Measurements from ENCODE around the gene CELSR1. TPM values are rescaled to one million over a fixed set of nuclear protein-coding genes. Genes with fewer than 3 reads are reported as not detected.

Gene CELSR1
- total RNA-seq, 2 experiments from 2014 or later, result 1.0 to 1.1 TPM

- peaks cover 23% of the 10 kb centered on the region for H3K36me3 ChIP-seq (ENCODE audit: insufficient read depth, low read length)
- H3K27me3 ChIP-seq (ENCODE audit: control insufficient read depth in 1 of 2, insufficient read depth in 2 of 2, low read length in 2 of 2), result no peaks in the 10 kb centered on the region
- Mint-ChIP-seq H3K4me1 (ENCODE audit: low read depth) (peaks cover 4% of the 10 kb centered on the region), H3K4me3 (no peak overlapping the region), H3K36me3 (ENCODE audit: low read depth) (peaks cover 19% of the 10 kb centered on the region), H3K9me3 (no peaks in the 10 kb centered on the region), H3K27ac (no peak overlapping the region), H3K27me3 (no peaks in the 10 kb centered on the region)
- DNase-seq (no peak), ATAC-seq (ENCODE audit: poor library complexity) (no peak)
- TF ChIP-seq CTCF (IDR thresholded peaks at IDR 0.05), result no peak
- ChIA-PET POLR2A (no interaction called here), CTCF (no interaction called here)
- no peak overlapping the region for H3K27ac ChIP-seq (ENCODE audit: low read depth in 1 of 2, low read length in 2 of 2)
- H3K4me3 ChIP-seq (ENCODE audit: low read length), result no peak overlapping the region
- peaks cover 6 to 17% of the 10 kb centered on the region in 2 experiments for H3K9me3 ChIP-seq (ENCODE audit: control insufficient read depth in 1 of 2, insufficient read depth in 1 of 2, low read length in 2 of 2)
- peaks cover 3% of the 10 kb centered on the region for H3K4me1 ChIP-seq (ENCODE audit: insufficient read depth, low read length)
- intact Hi-C loops (cut with DNase I, micrococcal nuclease), result no loop called here
Measured at GRCh38 chr22:46359362-46359761, 178.1 kb downstream of the CELSR1 start.

GRCh38 chr22:46358766-46359165 is 178.7 kb downstream of the CELSR1 start:
- DNase-seq, result no peak
- ATAC-seq (ENCODE audit: poor library complexity), result no peak
- H3K27me3 Mint-ChIP-seq, result no peaks in the 10 kb centered on the region
- no peak overlapping the region for H3K4me3 ChIP-seq (ENCODE audit: low read length)
- ChIA-PET CTCF (no interaction called here), POLR2A (no interaction called here)
- H3K27me3 ChIP-seq (ENCODE audit: control insufficient read depth in 1 of 2, insufficient read depth in 2 of 2, low read length in 2 of 2), result no peaks in the 10 kb centered on the region
- peaks cover 6 to 17% of the 10 kb centered on the region in 2 experiments for H3K9me3 ChIP-seq (ENCODE audit: control insufficient read depth in 1 of 2, insufficient read depth in 1 of 2, low read length in 2 of 2)
- peaks cover 3% of the 10 kb centered on the region for H3K4me1 ChIP-seq (ENCODE audit: insufficient read depth, low read length)
- no peak for TF ChIP-seq CTCF (IDR thresholded peaks at IDR 0.05)
- peaks cover 26% of the 10 kb centered on the region for H3K36me3 ChIP-seq (ENCODE audit: insufficient read depth, low read length)
- H3K27ac ChIP-seq (ENCODE audit: low read depth in 1 of 2, low read length in 2 of 2), result no peak overlapping the region
- peaks cover 25% of the 10 kb centered on the region for H3K36me3 Mint-ChIP-seq (ENCODE audit: low read depth)
- intact Hi-C loops (cut with DNase I, micrococcal nuclease), result no loop called here
- no peak overlapping the region for H3K27ac Mint-ChIP-seq
- H3K4me1 Mint-ChIP-seq (ENCODE audit: low read depth), result peaks cover 4% of the 10 kb centered on the region
- no peaks in the 10 kb centered on the region for H3K9me3 Mint-ChIP-seq
- no peak overlapping the region for H3K4me3 Mint-ChIP-seq

GRCh38 chr22:46357711-46358520 is 179.5 kb downstream of the CELSR1 start:
- ATAC-seq (ENCODE audit: poor library complexity), result no peak
- H3K9me3 Mint-ChIP-seq, result no peaks in the 10 kb centered on the region
- no peak overlapping the region for H3K27ac Mint-ChIP-seq
- peaks cover 4% of the 10 kb centered on the region for H3K4me1 Mint-ChIP-seq (ENCODE audit: low read depth)
- ChIA-PET CTCF (no interaction called here), POLR2A (no interaction called here)
- H3K27me3 Mint-ChIP-seq, result no peaks in the 10 kb centered on the region
- peaks cover 3% of the 10 kb centered on the region for H3K4me1 ChIP-seq (ENCODE audit: insufficient read depth, low read length)
- peaks cover 6 to 17% of the 10 kb centered on the region in 2 experiments for H3K9me3 ChIP-seq (ENCODE audit: control insufficient read depth in 1 of 2, insufficient read depth in 1 of 2, low read length in 2 of 2)
- H3K36me3 Mint-ChIP-seq (ENCODE audit: low read depth), result peaks cover 32% of the 10 kb centered on the region
- H3K4me3 ChIP-seq (ENCODE audit: low read length), result no peak overlapping the region
- no peak overlapping the region for H3K27ac ChIP-seq (ENCODE audit: low read depth in 1 of 2, low read length in 2 of 2)
- H3K27me3 ChIP-seq (ENCODE audit: control insufficient read depth in 1 of 2, insufficient read depth in 2 of 2, low read length in 2 of 2), result no peaks in the 10 kb centered on the region
- peaks cover 34% of the 10 kb centered on the region for H3K36me3 ChIP-seq (ENCODE audit: insufficient read depth, low read length)
- TF ChIP-seq CTCF (IDR thresholded peaks at IDR 0.05), result no peak
- H3K4me3 Mint-ChIP-seq, result no peak overlapping the region
- no peak for DNase-seq
- intact Hi-C loops (cut with DNase I, micrococcal nuclease), result no loop called here

Measured in CD4-positive, alpha-beta T cell (primary cell).